Keratinocyte (primary cell): ENCODE measurements around the gene C20orf202. TPM values are rescaled to one million over a fixed set of nuclear protein-coding genes. Genes with fewer than 3 reads are reported as not detected.

Experiments
- DNase-seq: peaks from one replicate; pipeline ENCODE4 v3.0.0-alpha.2; 2011; ENCODE audit warnings: low read depth, missing footprints, low spot score
- FAIRE-seq: peaks from 2 replicates; lab custom pipeline; 2011; peaks lifted over from hg19 to GRCh38; lab: Jason Lieb, UNC
- H2AFZ ChIP-seq: 2 replicates; pipeline ENCODE4 v1.6.0; 2012; ENCODE audit warnings: low read length, control low read depth, inconsistent platforms; ENCODE audit not compliant: control insufficient read depth
- H3K27ac ChIP-seq: 2 replicates; pipeline ENCODE4 v1.5.1; 2011; ENCODE audit warnings: low read length; ENCODE audit not compliant: control insufficient read depth, insufficient read depth
- H3K27me3 ChIP-seq: 3 replicates; pipeline ENCODE4 v1.6.0; 2011; ENCODE audit warnings: low read length; ENCODE audit not compliant: control insufficient read depth, insufficient read depth; ENCODE audit errors: extremely low read depth
- H3K36me3 ChIP-seq, 2 experiments: 2 replicates in 1 of 2; 3 replicates in 1 of 2; pipeline ENCODE4 v1.5.1; 2011; ENCODE audit warnings: low read length in 2 of 2, mild to moderate bottlenecking in 1 of 2; ENCODE audit not compliant: control insufficient read depth in 2 of 2, insufficient read depth in 2 of 2; ENCODE audit errors: extremely low read depth in 1 of 2
- H3K4me1 ChIP-seq: 3 replicates; pipeline ENCODE4 v1.5.1; 2011; ENCODE audit warnings: low read length; ENCODE audit not compliant: control insufficient read depth, insufficient read depth; ENCODE audit errors: extremely low read depth
- H3K4me2 ChIP-seq: 3 replicates; pipeline ENCODE4 v1.6.0; 2011; ENCODE audit warnings: low read depth, low read length; ENCODE audit not compliant: control insufficient read depth, insufficient read depth; ENCODE audit errors: extremely low read depth
- H3K4me3 ChIP-seq, 3 experiments: fragments of 200-600 bp in 1 of 3; sonication (generic) in 1 of 3; 2 replicates in 2 of 3; 3 replicates in 1 of 3; pipeline ENCODE4 v1.5.1; 2011 to 2016; ENCODE audit warnings: low read length in 3 of 3, mild to moderate bottlenecking in 3 of 3, control low read depth in 2 of 3, inconsistent platforms in 1 of 3, low read depth in 1 of 3, mixed read lengths in 1 of 3, mixed run types in 1 of 3, moderate library complexity in 1 of 3; ENCODE audit not compliant: control insufficient read depth in 2 of 3, insufficient read depth in 2 of 3; ENCODE audit errors: extremely low read depth in 1 of 3
- H3K79me2 ChIP-seq: 2 replicates; pipeline ENCODE4 v1.6.0; 2012; ENCODE audit warnings: low read length; ENCODE audit not compliant: control insufficient read depth, insufficient read depth
- H3K9ac ChIP-seq: 3 replicates; pipeline ENCODE4 v1.6.0; 2011; ENCODE audit warnings: low read length; ENCODE audit not compliant: control insufficient read depth, insufficient read depth; ENCODE audit errors: extremely low read depth
- H3K9me1 ChIP-seq: 3 replicates; pipeline ENCODE4 v1.6.0; 2011; ENCODE audit warnings: low read length; ENCODE audit not compliant: control insufficient read depth, insufficient read depth; ENCODE audit errors: extremely low read depth
- H3K9me3 ChIP-seq: 2 replicates; pipeline ENCODE4 v1.5.1; 2012; ENCODE audit warnings: low read depth, low read length; ENCODE audit not compliant: control insufficient read depth
- H4K20me1 ChIP-seq: 3 replicates; pipeline ENCODE4 v1.6.0; 2011; ENCODE audit warnings: low read length; ENCODE audit not compliant: control insufficient read depth, insufficient read depth; ENCODE audit errors: extremely low read depth
- EZH2 ChIP-seq: IDR thresholded peaks from one replicate; pipeline ENCODE4 v1.6.1; 2012; ENCODE audit warnings: inconsistent platforms, mild to moderate bottlenecking, low read length, moderate library complexity
- dilution Hi-C: fragments of 300-500 bp; cut with MboI; formaldehyde crosslinking; loops from one replicate; pipeline ENCODE4 v1.7.0; 2020; ENCODE audit warnings: low sequenced_read_pairs; ENCODE audit not compliant: extremely low pct_ligation_motif_present
- polyA plus RNA-seq, 5 experiments: library from polyadenylated mRNA; depleted of rRNA in 3 of 5; stranded (reverse) in 3 of 5; stranded (forward) in 1 of 5; unstranded in 1 of 5; fragments of >200 nt; gene quantifications; 1 replicate in 1 of 5; 2 replicates in 3 of 5; 3 replicates in 1 of 5; pipeline versions ENCODE4 v1.2.1 to v1.2.3, GENCODE V29; 2011 to 2012; ENCODE audit warnings: missing spikeins in 2 of 5, low read depth in 1 of 5, low replicate concordance in 1 of 5
- TF ChIP-seq, protein P1 (sequence below), 3 experiments: IDR thresholded peaks in 1 of 3; conservative IDR thresholded peaks in 1 of 3; optimal IDR thresholded peaks in 1 of 3; 2 replicates in 2 of 3; 3 replicates in 1 of 3; pipeline versions ENCODE3 to v1.5.1; 2011; ENCODE audit warnings: low read length in 3 of 3, mild to moderate bottlenecking in 3 of 3, moderate library complexity in 2 of 3, control low read depth in 1 of 3, inconsistent platforms in 1 of 3; ENCODE audit not compliant: insufficient read depth in 2 of 3; ENCODE audit errors: extremely low read depth in 1 of 3

The C20orf202 gene
- polyA plus RNA-seq, 1 donor (not counting 4 experiments of a cell fraction or from before 2014, with no cell fraction given), result not detected

DNA sequence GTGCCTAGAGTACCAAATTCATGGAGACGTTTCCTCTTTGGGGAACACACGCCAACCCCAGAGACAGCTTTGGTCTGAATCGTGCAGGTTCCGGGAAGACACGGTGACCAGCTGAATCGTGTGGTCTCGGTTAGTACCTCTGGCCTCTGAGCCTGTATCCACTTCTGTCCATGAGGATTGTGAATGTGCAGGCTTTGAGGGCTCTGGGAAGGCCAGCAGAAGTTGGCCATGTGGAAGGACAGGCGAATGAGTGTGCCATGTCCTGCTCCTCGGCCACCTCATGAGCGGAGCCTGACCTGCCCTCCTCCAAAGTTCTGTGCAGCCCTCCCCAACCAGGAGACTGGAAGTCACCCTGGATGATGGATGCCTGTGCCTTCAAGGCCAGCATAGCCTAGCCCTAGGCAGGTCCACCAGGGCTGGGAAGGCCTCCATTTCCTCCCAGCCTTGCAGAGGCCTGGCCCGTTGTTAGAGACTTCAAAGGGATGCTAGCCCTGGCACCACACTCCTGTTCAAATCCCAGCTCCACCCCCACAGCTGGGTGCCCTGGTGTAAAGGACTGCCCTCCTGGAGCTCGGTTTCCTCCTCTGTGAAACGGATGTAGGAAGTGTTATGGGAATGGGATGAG is 16.8 kb upstream of the C20orf202 start:
- no peak overlapping the region for H3K4me3 ChIP-seq
- H3K9me3 ChIP-seq, result no peaks in the 10 kb centered on the region
- H2AFZ ChIP-seq, result no peak overlapping the region
- FAIRE-seq (no peak), DNase-seq (no peak)
- H3K4me2 ChIP-seq, result no peak overlapping the region
- dilution Hi-C loops, result no loop called here
- peaks cover 42% of the 10 kb centered on the region for H3K27me3 ChIP-seq
- H3K9ac ChIP-seq, result no peak overlapping the region
- no peak overlapping the region for H3K27ac ChIP-seq
- H3K79me2 ChIP-seq, result no peaks in the 10 kb centered on the region
- H3K4me1 ChIP-seq, result no peaks in the 10 kb centered on the region
- TF ChIP-seq, protein P1, sequence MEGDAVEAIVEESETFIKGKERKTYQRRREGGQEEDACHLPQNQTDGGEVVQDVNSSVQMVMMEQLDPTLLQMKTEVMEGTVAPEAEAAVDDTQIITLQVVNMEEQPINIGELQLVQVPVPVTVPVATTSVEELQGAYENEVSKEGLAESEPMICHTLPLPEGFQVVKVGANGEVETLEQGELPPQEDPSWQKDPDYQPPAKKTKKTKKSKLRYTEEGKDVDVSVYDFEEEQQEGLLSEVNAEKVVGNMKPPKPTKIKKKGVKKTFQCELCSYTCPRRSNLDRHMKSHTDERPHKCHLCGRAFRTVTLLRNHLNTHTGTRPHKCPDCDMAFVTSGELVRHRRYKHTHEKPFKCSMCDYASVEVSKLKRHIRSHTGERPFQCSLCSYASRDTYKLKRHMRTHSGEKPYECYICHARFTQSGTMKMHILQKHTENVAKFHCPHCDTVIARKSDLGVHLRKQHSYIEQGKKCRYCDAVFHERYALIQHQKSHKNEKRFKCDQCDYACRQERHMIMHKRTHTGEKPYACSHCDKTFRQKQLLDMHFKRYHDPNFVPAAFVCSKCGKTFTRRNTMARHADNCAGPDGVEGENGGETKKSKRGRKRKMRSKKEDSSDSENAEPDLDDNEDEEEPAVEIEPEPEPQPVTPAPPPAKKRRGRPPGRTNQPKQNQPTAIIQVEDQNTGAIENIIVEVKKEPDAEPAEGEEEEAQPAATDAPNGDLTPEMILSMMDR (optimal IDR thresholded peaks at IDR 0.05 in 1 of 3, IDR thresholded peaks at IDR 0.05 in 1 of 3, conservative IDR thresholded peaks at IDR 0.05 in 1 of 3; ENCODE audit: extremely low read depth in 1 of 3, insufficient read depth in 2 of 3, low read length in 3 of 3), result no peak
- no peak for TF ChIP-seq EZH2
- no peaks in the 10 kb centered on the region for H3K9me1 ChIP-seq
- no peaks in the 10 kb centered on the region for H3K36me3 ChIP-seq
- no peaks in the 10 kb centered on the region for H4K20me1 ChIP-seq

DNA sequence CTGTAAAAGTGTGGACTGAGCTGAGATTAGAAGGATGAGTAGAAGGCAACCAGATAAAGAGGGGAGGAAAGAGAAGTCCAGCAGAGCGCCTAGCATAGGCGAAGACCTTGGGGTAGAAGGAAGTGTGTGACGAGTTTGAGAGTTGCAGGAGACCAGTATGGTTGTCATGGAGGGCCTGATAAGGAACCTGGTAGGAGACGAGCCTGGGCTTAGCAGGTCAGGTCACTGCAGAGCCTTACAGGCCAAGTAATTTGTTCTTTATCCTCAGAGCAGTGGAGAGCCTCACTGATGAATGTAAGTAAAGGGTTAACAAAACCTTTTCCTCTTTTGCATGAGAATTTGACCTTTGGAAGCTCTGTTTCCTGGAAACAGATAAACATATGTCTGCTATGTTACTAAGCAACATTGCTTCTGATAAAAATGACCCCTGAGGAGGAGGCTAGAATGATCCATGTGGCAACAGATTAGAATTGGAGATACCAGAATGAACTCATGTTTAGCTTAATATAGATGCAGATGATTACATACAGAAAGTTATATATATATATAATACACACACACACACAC is 15.6 kb upstream of the C20orf202 start:
- dilution Hi-C loops, result no loop called here
- H3K4me3 ChIP-seq, result no peak overlapping the region
- H3K36me3 ChIP-seq, result no peaks in the 10 kb centered on the region
- no peaks in the 10 kb centered on the region for H3K79me2 ChIP-seq
- H3K4me1 ChIP-seq, result no peaks in the 10 kb centered on the region
- H3K27me3 ChIP-seq, result peaks cover 36% of the 10 kb centered on the region
- no peak overlapping the region for H2AFZ ChIP-seq
- TF ChIP-seq, protein P1 (optimal IDR thresholded peaks at IDR 0.05 in 1 of 3, IDR thresholded peaks at IDR 0.05 in 1 of 3, conservative IDR thresholded peaks at IDR 0.05 in 1 of 3; ENCODE audit: extremely low read depth in 1 of 3, insufficient read depth in 2 of 3, low read length in 3 of 3), result no peak
- no peak for TF ChIP-seq EZH2
- no peak for FAIRE-seq
- H3K9me1 ChIP-seq, result no peaks in the 10 kb centered on the region
- H4K20me1 ChIP-seq, result no peaks in the 10 kb centered on the region
- H3K9me3 ChIP-seq, result no peaks in the 10 kb centered on the region
- DNase-seq, result no peak
- no peak overlapping the region for H3K9ac ChIP-seq
- H3K27ac ChIP-seq, result no peak overlapping the region
- H3K4me2 ChIP-seq, result no peak overlapping the region
